ENCODE data around the gene UPK3B. TPM values are rescaled to one million over a fixed set of nuclear protein-coding genes. Genes with fewer than 3 reads are reported as not detected.
"Not testable (repeated sequence)": the region's sequence is repeated elsewhere in the genome, so short reads cannot be mapped to it uniquely, and the experiment has no call there.

Gene UPK3B
- total RNA-seq, 1 donor from 2014 or later = 7.6 TPM

DNA sequence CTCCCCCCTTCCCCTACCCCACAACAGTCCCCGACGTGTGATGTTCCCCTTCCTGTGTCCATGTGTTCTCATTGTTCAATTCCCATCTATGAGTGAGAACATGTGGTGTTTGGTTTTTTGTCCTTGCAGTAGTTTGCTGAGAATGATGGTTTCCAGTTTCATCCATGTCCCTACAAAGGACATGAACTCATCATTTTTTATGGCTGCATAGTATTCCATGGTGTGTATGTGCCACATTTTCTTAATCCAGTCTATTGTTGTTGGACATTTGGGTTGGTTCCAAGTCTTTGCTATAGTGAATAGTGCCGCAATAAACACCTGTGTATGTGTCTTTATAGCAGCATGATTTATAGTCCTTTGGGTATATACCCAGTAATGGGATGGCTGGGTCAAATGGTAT is 51.0 kb downstream of the UPK3B start:
- H3K4me1 ChIP-seq; H3K9me3 ChIP-seq; DNase-seq (ENCODE audit: low spot score in 2 of 2); H3K27me3 ChIP-seq; H3K27ac ChIP-seq; H3K36me3 ChIP-seq; H3K4me3 ChIP-seq; intact Hi-C loops (cut with DNase I): not testable (repeated sequence)

DNA sequence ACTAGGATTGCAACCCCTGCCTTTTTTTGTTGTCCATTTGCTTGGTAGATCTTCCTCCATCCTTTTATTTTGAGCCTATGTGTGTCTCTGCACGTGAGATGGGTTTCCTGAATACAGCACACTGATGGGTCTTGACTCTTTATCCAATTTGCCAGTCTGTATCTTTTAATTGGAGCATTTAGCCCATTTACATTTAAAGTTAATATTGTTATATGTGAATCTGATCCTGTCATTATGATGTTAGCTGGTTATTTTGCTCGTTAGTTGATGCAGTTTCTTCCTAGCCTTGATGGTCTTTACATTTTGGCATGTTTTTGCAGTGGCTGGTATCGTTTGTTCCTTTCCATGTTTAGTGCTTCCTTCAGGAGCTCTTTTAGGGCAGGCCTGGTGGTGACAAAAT is 54.6 kb downstream of the UPK3B start:
- DNase-seq (ENCODE audit: low spot score in 2 of 2); H3K27me3 ChIP-seq; H3K27ac ChIP-seq; H3K36me3 ChIP-seq; H3K4me3 ChIP-seq; intact Hi-C loops (cut with DNase I); H3K4me1 ChIP-seq; H3K9me3 ChIP-seq: not testable (repeated sequence)

Other genes starting within 250 kb of the UPK3B start
- gene HSPB1, start 207.9 kb upstream of the UPK3B start, total RNA-seq = 3,584 TPM
- gene YWHAG, start 151.6 kb upstream of the UPK3B start, total RNA-seq = 83.0 TPM
- gene SSC4D, start 100.9 kb upstream of the UPK3B start, total RNA-seq = not detected
- 1.1 TPM for gene ZP3, start 85.6 kb upstream of the UPK3B start, total RNA-seq
- gene DTX2, start 48.8 kb upstream of the UPK3B start, total RNA-seq = 61.9 TPM
- gene SPDYE16, start 32.7 kb downstream of the UPK3B start, total RNA-seq = not detected
- 9.8 TPM for gene POMZP3, start 116.7 kb downstream of the UPK3B start, total RNA-seq